Measurements from ENCODE around the gene CEP44. TPM values are rescaled to one million over a fixed set of nuclear protein-coding genes. Genes with fewer than 3 reads are reported as not detected.

The CEP44 gene
- 3.9 to 7.3 TPM (median 5.6 TPM) in 5 replicates for total RNA-seq (2022; extraction: Qiagen RNA extraction)

GRCh38 chr4:174283507-174284471, at the start of gene CEP44, which contains the start of gene FBXO8:
TSS of gene CEP44 (plus strand) at chr4:174283911. CDS start at chr4:174299122, 15,211 bp downstream.
TSS of gene FBXO8 (minus strand) at chr4:174283667. CDS start at chr4:174263092, 20,575 bp downstream.

Other genes starting within 250 kb of the CEP44 start
- gene FBXO8, start 244 bp upstream of the CEP44 start, total RNA-seq (2022; extraction: Qiagen RNA extraction), result 9.7 to 11.8 TPM (median 10.2 TPM) in 5 replicates
- 71.1 to 89.7 TPM (median 80.0 TPM) in 5 replicates for gene HPGD, start 238.6 kb downstream of the CEP44 start, total RNA-seq (2022; extraction: Qiagen RNA extraction)

All from A549 treated with Hydrocortisone at 1 μM for 4 hours (cell line).